GM11168 (cell line): ENCODE measurements around the gene GDNF.
"Not testable (repeated sequence)": the region's sequence is repeated elsewhere in the genome, so short reads cannot be mapped to it uniquely, and the experiment has no call there.

Experiments
- in situ Hi-C: fragments of 300-500 bp; cut with MboI; formaldehyde crosslinking; loops from one replicate; pipeline ENCODE4 v1.12.0; 2022; ENCODE audit warnings: low sequenced_read_pairs; ENCODE audit not compliant: unreplicated experiment

The GDNF gene

DNA sequence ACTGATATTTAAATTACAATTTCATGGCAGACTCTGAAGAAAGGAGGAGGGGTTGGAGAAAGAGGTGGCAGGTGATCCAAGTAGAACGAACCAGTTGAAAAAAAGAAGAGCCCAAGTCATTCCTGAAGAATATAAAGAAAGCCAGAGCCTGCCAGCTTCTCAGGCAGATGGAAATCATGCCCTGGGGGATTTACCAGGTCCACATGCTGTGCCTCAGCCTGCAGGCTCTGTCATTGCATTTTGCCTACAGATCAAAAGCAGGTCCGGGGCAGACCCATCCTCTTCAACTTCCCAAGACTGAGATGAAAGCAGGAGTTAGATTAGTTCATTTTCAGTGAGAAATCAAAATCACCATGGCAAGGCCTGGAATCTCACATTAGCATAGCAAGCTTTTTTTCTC is 48.5 kb downstream of the GDNF start:
- in situ Hi-C loops, result no loop called here

DNA sequence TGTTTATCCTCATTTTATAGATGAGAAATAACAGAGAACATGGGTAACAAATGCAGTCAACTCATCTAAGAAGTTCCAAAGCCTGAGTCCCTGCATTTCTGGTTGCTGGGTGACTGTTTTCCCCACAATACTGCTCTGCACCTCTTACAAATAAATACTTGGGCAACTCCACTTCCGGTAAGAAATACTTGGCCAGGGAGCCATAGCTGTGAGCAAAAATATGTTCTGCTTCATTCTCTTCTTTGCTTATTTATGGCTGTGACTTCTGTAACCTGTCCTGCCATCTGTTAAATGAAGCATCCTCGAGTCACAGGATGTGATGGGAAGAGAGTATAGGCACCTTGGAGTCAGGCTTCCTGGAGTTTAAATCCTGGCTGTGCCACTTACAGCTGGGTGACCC is 49.9 kb downstream of the GDNF start:
- in situ Hi-C loops, result no loop called here

DNA sequence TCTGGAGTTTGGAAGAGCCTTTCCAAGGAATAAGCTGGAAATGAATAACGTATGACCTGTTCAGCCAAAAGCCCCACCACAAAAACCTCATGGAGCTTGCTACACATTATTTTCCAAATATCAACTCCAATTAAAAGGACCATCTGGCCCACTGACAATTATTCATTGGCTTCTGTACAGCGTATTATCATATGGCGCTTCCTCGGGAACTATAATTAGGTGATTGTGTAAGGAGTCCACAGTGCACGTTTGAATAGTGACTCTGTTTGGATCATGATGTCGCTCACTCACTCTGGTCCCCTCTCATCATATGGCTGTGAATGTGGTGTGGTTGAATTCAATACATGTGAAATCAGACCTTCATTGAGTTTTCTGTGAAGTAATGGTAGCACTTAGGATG is 52.1 kb downstream of the GDNF start:
- in situ Hi-C loops, result no loop called here

DNA sequence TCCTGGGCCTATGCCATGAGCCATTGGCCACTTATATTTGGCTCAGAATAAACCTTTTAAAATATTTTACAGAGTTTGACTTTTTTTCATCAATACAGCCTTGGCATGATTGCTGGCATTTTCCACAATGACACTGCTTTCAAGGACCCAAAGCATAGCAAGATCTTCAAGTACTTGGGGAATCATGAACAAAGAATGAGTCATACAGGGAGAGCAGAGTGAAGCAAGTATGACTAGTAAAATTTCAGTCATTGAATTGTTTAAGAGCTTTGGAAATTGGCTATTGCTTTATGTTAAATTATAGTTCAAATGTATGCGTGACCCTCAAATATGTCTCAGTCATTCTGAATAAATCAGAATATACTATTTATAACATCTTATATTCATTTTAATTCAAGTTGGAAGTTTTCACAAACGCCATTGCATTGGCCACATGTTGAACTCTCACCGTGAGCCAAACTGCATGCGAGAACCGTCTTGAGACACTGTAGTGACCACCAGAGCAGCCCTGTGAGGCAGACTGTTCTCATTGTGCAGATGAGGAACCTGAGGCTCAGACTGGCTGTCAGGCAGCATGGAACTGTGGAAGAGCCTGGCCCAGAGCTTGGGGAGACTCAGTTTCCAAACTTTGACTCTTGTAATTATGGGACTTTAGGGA is 52.9 kb downstream of the GDNF start:
- in situ Hi-C loops, result no loop called here

DNA sequence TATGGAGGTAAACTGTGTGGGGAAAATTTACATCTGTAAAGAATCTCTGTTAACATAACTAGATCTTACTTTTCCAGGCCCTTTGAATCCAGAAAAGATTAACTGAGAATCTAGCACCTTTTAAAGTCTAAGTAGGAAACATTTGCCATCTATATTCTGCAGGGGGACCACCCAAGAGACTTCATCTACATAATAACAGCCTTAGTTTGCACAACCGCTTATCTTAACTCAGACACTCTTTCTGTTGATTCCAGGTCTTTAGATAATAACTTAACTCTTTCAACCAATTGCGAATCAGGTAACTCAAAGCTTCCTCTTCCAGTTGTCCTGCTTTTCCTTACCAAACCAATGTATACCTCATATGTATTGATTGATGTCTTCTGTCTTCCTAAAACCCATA is 53.4 kb downstream of the GDNF start:
- in situ Hi-C loops, result no loop called here

DNA sequence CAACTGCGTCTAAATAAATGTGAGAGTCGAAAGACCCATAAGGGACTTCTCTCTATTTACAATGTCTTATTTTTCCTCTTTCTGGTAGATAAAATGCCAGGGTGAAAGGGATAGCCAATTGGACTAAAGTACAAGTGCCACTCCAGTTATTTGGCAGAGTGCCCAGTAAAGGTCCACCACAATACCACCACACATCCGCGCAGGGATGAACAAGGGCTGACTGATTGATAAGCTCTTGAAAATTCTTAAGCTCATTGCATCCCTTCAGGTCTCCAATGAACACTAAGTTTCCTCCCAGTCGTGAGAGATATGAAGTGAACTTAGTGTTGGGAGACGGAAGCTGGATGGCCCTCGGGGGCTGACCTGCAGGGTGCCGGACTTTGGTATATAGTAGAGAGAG is 58.4 kb downstream of the GDNF start:
- in situ Hi-C loops, result not testable (repeated sequence)

DNA sequence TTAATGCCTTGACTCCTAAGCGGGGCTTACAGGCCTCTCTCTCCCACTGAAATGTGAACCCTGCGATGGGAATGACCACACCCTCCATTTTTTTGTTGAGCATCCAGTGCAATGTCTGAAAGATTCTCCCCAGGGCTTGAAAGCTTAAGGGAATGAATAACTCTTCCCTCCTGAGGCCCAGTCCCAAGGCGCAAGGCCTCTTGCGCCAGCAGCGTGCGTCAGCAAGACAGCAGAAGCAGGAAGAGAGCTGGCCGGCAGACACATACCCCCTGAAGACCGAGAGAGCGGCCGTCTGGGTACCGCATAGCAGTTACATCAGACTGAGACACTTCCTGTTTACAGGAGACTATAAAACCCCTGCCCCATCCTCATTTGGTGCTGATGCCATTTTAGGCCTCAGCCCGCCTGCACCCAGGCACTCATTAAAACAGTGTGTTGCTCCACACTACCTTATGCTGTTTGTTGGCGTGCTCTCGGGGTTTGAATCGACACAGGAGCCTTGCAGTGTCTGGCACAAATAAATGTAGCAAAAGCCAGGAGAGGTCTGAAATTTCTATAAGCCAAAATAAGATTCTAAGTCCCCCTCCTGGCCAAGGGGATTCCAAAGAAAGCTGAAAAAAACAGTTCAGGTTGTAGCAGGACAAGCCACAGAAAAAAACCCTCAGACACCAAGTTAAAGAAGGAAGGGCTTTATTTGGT is 62.3 kb downstream of the GDNF start:
- in situ Hi-C loops, result no loop called here

DNA sequence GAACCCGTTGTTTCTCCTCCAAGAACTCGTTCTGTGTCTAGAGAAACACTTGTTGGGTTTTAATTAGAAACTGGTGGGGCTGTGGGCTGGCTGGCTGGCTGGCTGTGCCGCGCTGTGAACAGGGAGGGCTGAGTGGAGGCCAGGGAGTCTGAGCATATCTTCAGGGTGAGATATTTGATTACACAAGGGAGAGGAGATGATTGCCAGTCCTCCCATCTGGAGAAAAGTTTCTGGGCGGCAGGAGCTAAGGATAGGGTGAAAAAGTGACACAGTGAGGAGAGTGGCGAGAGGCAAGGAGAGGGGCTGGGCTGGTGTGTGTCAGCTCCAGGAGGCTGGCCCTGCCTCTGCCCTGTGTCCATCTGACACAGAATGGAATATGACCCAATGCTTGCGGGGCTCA is 63.0 kb downstream of the GDNF start:
- in situ Hi-C loops, result no loop called here

DNA sequence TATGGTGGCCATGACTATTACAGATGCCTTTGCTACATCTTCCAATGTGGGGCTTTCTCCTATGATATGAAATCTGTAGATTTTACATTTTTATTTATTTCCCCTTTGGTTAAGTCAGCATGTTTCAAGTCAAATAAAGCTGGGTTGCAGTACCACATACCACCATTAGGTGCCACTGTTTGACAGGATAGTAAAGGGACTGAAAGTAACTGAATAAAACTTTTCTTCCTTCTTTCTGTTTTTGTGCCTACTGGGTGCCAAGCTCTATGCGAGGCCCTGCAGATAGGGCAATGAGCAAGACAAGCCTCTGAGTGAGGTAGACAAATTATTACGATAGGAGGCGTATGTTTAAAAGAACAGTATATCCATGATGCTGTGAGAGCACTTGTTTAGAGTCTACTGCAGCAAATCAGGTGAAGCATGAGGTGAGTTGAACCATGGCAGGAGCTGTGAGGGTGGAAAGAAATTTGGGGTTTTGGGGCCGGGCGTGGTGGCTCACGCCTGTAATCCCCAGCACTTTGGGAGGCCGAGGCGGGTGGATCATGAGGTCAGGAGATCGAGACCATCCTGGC is 64.8 kb downstream of the GDNF start:
- in situ Hi-C loops, result no loop called here

DNA sequence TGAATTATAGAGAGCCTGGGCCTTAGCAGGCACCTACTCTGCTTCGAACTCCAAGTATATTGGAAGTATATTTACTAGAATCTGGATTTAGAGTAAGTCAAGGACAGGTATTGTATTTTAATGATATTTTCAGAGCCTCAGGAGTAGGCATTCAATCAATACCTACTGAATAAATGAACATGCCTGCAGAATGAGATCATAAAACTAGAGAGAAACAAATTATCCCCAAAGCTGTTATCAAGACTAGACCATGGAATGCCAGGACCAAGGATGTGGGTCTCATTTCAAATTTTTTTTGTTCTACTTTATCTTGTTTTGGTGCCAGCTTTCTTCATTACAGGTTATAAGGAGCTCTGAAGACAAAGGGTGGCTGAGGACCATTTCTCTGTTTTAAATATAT is 66.0 kb downstream of the GDNF start:
- in situ Hi-C loops, result no loop called here

DNA sequence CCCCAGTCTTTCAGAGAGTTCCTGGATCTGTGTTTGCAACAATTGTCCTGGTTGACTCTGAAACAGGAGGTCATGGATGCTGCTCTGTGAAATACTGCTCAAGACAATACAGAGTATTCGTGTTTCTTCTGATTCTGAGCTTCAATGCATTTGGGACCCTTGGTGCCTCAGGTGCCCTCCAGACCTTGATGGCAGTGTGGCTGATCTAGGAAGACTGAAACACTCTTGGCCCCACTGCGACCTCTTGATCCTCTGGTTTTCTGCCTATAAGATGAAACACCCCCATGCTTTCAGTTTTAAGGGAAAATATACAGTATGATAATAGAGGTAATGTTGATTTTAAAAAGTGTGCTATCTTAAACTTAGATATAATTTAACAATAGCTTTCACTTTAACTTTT is 67.6 kb downstream of the GDNF start:
- in situ Hi-C loops, result no loop called here

DNA sequence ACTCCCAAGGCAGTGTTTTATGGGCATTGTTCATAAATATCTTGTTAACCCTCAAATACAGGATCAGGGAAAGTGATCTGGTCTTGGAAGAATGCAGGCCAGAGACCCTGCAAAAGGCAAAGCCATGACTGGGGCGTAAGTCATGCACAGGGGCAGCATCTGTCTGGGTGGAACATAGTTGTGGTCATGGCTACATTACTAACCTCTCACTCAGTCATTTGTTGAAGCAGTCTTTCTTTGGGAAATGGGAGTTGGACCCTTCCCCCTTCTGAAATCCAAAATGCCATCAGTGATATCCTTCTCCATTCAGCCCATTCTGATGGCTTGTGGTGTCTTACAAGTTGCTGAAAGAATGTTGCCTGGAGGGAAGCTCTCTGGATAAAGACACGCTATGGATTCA is 68.1 kb downstream of the GDNF start:
- in situ Hi-C loops, result no loop called here

DNA sequence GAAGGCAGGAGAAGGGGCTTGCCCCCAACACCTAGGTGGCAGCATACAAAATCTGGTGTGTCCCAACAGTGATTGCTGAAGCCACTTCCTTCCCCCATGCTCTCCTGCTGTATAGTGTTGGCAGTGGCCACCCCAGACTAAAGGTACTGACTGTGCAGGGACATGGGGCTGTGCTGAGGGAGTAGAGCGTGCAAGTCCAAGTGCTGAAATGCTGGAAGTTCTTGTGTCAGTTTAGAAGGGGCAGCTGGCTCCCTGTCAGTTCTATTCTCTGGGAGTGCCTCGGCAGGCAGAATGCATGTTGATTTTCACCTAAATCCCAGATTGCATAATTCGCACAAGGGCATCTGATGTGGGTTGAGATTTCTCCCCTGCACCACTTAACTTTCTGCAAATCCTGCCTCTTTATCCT is 68.6 kb downstream of the GDNF start:
- in situ Hi-C loops, result no loop called here

DNA sequence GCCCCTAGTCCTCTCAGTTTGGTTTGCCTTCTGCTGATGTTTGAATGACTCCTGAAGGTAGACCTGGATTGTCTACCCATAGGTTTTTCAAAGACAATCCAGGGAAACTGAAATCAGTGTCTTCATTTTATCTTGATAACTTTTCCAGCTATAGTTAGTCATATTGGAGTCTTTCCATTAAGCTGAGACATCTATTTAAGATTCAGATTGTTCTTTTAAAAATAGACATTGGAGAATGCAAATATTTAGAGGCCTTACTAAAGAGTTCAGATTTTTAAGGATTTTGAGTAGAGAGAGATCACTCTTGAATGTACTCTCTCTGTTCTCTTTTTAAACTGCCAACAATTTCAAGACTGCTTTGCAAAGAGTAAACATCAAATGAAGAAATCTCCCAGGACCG is 69.1 kb downstream of the GDNF start:
- in situ Hi-C loops, result no loop called here

DNA sequence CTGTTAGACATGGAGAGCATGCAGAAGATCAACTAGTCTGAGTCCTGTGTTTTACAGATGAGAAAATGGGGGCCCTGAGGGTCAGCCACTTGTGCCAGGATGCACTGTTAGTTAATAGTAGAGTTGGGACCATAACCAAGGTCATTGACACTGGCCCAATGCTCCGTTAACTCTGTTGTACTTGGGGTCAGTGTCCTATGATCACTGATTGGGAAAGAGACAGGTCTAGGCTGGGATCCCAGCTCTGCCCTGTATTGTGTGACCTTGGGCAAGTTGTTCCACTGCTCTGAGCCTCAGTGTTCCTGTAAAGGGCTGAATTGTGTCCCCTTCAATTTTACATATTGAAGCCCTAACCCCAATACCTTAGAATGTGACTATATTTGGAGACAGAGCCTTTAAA is 70.0 kb downstream of the GDNF start:
- in situ Hi-C loops, result no loop called here

DNA sequence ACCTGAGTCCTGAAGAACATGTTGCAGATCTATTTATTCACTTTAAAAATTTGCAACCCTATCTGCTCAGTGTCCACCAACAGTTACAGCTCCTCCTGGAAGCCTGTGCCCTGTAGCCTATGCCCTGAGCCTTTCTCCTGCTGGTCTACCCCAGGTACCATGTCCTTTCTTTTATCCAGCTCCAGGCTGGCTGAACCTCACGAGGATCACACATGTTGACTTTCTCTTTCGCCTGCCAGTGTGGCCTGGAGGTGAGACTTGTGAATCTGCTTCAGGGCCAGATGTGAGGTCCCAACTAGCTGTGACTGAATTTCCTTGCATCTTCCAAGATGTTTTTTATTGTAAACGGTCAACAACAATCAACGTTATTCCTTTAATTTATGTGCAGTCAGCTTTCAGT is 70.7 kb downstream of the GDNF start:
- in situ Hi-C loops, result no loop called here

DNA sequence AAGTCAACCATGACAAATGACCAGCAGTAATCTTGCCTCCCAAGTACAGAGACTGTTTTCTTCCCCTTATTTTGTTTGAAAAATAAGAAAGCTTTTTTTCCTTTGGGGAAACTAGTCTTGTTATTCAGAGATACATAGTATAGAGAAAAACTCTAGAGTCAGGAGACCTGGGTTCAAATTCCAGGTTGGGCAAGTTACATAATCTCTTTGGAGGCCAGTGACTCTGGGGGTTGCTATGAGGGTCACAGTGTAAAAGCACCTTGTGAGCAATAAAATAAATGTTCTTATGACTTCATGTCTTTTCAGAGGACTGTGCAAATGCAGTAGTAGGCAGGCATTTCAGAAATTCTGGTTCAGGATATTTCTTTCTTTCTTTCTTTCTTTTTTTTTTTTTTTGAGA is 71.5 kb downstream of the GDNF start:
- in situ Hi-C loops, result no loop called here

DNA sequence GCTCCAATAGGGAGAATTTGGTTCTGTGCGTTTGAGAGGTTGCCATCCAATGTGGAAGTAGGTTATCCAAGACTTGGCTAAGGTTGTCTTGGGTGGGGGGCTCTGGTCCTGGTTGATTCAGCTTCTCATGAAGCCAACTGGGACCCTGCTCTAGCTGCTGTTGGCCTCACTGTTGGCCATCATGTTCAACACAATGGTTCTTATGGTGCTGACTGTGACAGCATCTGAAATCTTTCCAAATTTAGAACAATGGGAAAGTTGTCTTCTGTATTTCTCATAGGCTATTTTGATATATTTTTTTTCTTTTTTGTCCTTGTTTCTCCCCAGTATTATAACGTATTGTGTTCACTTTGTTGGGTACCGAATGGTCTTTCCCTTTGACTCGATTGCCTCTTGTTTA is 71.9 kb downstream of the GDNF start:
- in situ Hi-C loops, result no loop called here

DNA sequence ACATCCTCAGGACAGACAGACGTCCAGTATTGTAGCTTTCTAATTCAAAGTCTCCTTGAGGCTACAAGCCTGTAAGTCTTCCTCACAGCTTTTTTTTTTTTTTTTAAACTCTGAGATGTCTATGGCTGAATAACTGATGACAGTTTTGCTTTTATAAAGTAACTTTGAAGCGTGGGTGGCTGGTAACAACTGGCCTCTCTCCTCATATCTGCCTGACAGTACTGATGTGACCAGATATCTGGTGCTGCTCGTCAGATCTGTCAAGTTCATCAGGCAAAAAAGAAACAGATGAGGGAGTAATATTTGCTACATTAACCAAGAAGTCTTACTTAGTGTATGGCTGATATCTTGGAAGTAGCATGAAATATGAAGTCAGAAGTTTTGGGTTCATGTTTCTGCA is 72.6 kb downstream of the GDNF start:
- in situ Hi-C loops, result no loop called here
